ENCODE measurements around the gene CALN1.

Gene CALN1

DNA sequence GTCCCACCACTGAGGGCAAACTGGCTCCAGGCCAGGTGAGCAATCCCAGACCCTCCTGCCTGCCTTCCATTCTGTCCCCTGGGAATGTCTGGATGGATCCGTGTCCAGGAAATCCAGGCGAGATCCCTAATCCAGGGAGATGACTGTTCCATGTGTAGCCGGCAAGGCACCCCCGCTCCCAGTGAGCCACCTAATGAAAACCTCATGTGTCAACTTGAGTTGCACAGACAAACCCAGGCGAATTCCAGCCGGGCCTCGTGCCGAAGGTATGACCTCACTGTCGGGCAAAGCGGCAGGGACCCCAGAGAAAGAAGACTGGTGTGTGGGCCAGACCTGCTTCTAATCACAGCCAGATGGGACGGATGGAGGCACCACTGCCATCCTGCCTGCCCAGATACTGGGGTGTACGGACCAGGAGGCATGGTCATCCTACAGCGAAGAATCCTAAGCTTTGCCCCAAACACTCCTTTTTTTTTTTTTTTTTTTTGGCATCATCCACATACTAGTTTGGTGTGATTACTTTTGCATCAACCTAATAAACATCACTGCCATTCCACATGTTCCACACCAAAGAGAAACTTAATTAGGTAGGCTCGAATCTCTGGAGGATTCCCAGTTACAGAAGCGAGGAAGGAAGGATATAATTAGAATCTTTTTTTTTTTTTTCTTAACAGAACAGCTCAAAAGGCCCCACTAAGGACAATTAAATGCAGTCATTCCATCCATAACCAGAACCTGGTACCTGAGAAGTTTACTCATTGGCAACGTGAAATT, 313.1 kb downstream of the CALN1 start:
- TF ChIP-seq, protein P1, sequence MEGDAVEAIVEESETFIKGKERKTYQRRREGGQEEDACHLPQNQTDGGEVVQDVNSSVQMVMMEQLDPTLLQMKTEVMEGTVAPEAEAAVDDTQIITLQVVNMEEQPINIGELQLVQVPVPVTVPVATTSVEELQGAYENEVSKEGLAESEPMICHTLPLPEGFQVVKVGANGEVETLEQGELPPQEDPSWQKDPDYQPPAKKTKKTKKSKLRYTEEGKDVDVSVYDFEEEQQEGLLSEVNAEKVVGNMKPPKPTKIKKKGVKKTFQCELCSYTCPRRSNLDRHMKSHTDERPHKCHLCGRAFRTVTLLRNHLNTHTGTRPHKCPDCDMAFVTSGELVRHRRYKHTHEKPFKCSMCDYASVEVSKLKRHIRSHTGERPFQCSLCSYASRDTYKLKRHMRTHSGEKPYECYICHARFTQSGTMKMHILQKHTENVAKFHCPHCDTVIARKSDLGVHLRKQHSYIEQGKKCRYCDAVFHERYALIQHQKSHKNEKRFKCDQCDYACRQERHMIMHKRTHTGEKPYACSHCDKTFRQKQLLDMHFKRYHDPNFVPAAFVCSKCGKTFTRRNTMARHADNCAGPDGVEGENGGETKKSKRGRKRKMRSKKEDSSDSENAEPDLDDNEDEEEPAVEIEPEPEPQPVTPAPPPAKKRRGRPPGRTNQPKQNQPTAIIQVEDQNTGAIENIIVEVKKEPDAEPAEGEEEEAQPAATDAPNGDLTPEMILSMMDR (IDR thresholded peaks at IDR 0.05; ENCODE audit: low read depth, low read length): no peak
- no peak overlapping the region for H3K4me3 ChIP-seq (replicated peaks in 1 of 2; ENCODE audit: low read depth in 2 of 2, low read length in 2 of 2)
- DNase-seq (ENCODE audit: low read depth in 2 of 2): no peak

DNA sequence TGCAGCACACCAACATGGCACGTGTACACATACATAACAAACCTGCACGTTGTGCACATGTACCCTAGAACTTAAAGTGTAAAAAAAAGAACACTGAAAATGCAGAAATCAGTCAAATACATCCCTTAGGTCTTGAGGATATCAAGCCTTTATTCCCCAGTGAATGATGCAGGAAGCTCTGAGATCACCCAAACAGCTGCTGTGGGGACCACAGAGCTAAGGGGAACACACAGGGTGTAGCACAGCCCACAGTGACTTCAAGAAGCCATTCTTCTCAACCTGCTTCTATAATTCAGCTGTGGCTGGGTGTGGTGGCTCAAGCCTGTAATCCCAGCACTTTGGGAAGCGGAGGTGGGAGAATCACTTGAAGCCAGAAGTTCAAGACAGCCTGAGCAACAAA, 314.9 kb downstream of the CALN1 start:
- TF ChIP-seq, protein P1 (IDR thresholded peaks at IDR 0.05; ENCODE audit: low read depth, low read length): no peak
- DNase-seq (ENCODE audit: low read depth in 2 of 2): no peak

DNA sequence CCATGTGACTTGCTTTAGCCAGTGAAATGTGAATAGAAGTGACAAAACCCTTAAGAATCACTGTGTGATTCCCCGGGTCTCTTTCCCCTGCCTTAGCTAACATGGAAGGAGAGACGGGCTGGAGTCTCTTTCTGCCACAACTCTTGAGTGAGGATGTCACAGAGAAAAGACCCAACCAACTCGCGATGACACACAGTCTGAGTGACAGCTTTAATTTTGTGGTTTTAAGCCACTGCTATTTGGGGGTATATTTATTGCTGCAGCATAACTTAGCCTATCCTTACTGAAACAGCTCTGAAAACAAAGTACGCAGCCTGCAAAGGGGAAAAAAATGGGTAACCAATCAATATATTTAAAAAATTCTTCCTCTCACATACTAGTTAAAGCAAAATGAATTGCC, 319.4 kb downstream of the CALN1 start:
- no peak for DNase-seq (ENCODE audit: low read depth in 2 of 2)
- H3K4me3 ChIP-seq (replicated peaks in 1 of 2; ENCODE audit: low read depth in 2 of 2, low read length in 2 of 2): no peak overlapping the region
- TF ChIP-seq, protein P1 (IDR thresholded peaks at IDR 0.05; ENCODE audit: low read depth, low read length): no peak

More for the DNA sequence above, 314.9 kb downstream of the CALN1 start:
- H3K4me3 ChIP-seq (replicated peaks in 1 of 2; ENCODE audit: low read depth in 2 of 2, low read length in 2 of 2): no peak overlapping the region

DNA sequence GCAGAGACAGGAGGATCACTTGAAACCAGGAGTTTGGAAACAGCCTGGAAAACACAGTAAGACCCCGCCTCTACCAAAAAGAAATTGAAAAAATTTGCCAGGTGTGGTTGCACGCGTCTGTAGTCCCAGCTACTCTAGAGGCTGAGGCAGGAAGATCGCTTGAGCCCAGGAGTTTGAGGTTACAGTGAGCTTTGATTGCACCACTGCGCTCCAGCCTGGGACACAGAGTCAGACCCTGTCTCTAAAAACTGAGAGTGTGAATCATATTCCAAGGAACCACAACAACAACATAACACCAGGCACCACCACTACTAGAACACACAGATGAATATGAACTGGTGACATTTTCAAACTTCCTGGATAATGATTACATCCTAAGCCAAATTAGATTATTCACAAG, 324.2 kb downstream of the CALN1 start:
- TF ChIP-seq, protein P1 (IDR thresholded peaks at IDR 0.05; ENCODE audit: low read depth, low read length): no peak

DNA sequence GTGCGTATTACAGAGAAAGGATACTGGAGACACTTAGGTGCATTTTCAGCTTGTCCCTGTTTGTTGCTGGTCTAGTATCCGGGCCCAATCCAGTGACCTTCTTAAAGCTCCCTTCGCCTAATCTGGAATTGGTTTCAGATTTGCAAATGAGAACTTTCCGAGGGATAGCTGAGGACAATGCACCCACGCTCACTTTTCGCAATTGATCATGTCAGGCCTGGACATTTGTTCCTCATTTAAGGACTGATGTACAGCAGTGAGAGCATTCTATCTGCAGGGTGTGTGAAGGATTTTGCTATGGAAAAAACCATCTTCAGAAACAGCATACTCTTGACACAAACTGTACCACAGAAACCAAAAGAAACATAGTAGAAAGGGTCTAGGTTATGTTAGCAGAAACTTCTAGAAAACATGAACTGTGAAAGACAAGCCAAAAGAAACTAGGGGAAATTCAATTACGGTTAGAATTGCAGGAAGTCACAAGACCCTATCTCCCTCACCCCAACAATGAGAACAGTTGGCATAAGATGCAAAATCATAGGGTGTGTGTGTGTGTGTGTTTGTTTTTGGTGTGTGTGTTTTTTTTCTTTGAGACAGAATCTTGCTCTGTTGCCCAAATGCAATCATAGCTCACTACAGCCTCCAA, 331.1 kb downstream of the CALN1 start:
- no peak overlapping the region for H3K4me3 ChIP-seq (replicated peaks in 1 of 2; ENCODE audit: low read depth in 2 of 2, low read length in 2 of 2)
- no peak for DNase-seq (ENCODE audit: low read depth in 2 of 2)
- TF ChIP-seq, protein P1 (IDR thresholded peaks at IDR 0.05; ENCODE audit: low read depth, low read length): no peak

More for the DNA sequence above, 324.2 kb downstream of the CALN1 start:
- no peak overlapping the region for H3K4me3 ChIP-seq (replicated peaks in 1 of 2; ENCODE audit: low read depth in 2 of 2, low read length in 2 of 2)
- no peak for DNase-seq (ENCODE audit: low read depth in 2 of 2)

DNA sequence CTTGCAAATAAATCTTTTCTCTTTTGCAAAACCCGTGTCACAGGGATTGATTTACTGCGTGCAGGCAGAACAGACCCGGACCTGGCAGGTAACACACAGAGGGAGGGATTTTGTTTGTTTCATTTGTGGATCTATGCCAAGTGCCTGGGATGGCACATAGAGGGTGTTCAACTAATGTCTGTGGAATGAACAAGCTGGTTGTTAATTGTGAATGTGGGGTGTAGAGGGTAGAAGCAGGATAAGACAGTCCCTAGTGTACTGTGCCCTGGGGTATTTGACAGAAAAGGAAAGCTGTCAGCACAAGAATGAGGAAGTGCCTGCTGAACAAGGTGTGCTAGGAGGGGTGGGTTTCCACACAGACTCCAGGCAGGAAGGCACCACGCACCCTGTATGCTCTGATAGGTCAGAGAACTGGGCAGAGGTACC, 331.8 kb downstream of the CALN1 start:
- TF ChIP-seq, protein P1 (IDR thresholded peaks at IDR 0.05; ENCODE audit: low read depth, low read length): no peak
- no peak for DNase-seq (ENCODE audit: low read depth in 2 of 2)
- H3K4me3 ChIP-seq (replicated peaks in 1 of 2; ENCODE audit: low read depth in 2 of 2, low read length in 2 of 2): no peak overlapping the region
